ENCODE results near the gene FCMR. TPM values are rescaled to one million over a fixed set of nuclear protein-coding genes. Genes with fewer than 3 reads are reported as not detected.
"Not testable (repeated sequence)": the region's sequence is repeated elsewhere in the genome, so short reads cannot be mapped to it uniquely, and the experiment has no call there.

FCMR gene
- polyA plus RNA-seq, 3 donors, result 1.9 to 3.0 (median 2.2) TPM

- Histone ChIP-seq H3K9ac (ENCODE audit: insufficient read depth, low read length, poor library complexity, severe bottlenecking) (no peak overlapping the region), H3K4me3 (replicated peaks in 1 of 3; ENCODE audit: low read depth in 2 of 3, low read length in 3 of 3) (no peak overlapping the region), H3K79me2 (ENCODE audit: insufficient read depth, low read length) (no peaks in the 10 kb centered on the region), H3K27ac (ENCODE audit: low read depth in 1 of 2, low read length in 2 of 2) (peak overlapping the region; percentile 67 to 82), H3K27me3 (ENCODE audit: control insufficient read depth in 2 of 2, insufficient read depth in 2 of 2, low read length in 2 of 2) (no peaks in the 10 kb centered on the region), H4K20me1 (ENCODE audit: insufficient read depth, low read length) (no peaks in the 10 kb centered on the region), H2AFZ (ENCODE audit: insufficient read depth, low read depth, low read length, poor library complexity, severe bottlenecking) (no peak overlapping the region), H3K36me3 (replicated peaks in 1 of 2; ENCODE audit: control insufficient read depth in 1 of 2, insufficient read depth in 2 of 2, low read length in 2 of 2) (no peaks in the 10 kb centered on the region), H3K4me2 (replicated peaks; ENCODE audit: extremely low read depth, low read length, poor library complexity, severe bottlenecking) (no peak overlapping the region), H3K4me1 (ENCODE audit: control insufficient read depth in 1 of 2, insufficient read depth in 2 of 2, low read length in 2 of 2) (peaks cover 69 to 76% of the 10 kb centered on the region in 2 donors), H3K9me3 (replicated peaks in 1 of 2; ENCODE audit: control insufficient read depth in 1 of 2, insufficient read depth in 1 of 2, low read length in 2 of 2) (no peaks in the 10 kb centered on the region)
- no peak overlapping the region for H3K27ac Mint-ChIP-seq
- intact Hi-C loops (cut with micrococcal nuclease), result no loop called here
- TF ChIP-seq CTCF (IDR thresholded peaks at IDR 0.05), result no peak
- H3K4me1 Mint-ChIP-seq, result peaks cover 15% of the 10 kb centered on the region
- H3K27me3 Mint-ChIP-seq (ENCODE audit: low read depth in 3 of 3), result peaks cover 0 to 5% (median 0%) of the 10 kb centered on the region in 3 donors
- H3K4me3 Mint-ChIP-seq, result no peak overlapping the region
- 79% methylated on average over 3 of the region's 8 CpGs for WGBS (ENCODE audit: insufficient coverage)
- peaks cover 0 to 4% (median 0%) of the 10 kb centered on the region in 7 donors for H3K9me3 Mint-ChIP-seq
- H3K36me3 Mint-ChIP-seq, result peaks cover 0 to 2% of the 10 kb centered on the region in 2 donors
- DNase-seq, result no peak
Observed at GRCh38 chr1:206924592-206925105, 2.9 kb upstream of the FCMR start.

- H3K4me1 ChIP-seq (ENCODE audit: control insufficient read depth in 1 of 2, insufficient read depth in 2 of 2, low read length in 2 of 2), result peaks cover 66 to 71% of the 10 kb centered on the region in 2 donors
- 91% methylated on average over 3 of the region's 4 CpGs for WGBS (ENCODE audit: insufficient coverage)
- H3K4me1 Mint-ChIP-seq, result peaks cover 12% of the 10 kb centered on the region
- H3K27ac ChIP-seq (ENCODE audit: low read depth in 1 of 2, low read length in 2 of 2), result peak overlapping the region in 1 of 2 donors; percentile 82
- H3K9me3 ChIP-seq (replicated peaks in 1 of 2; ENCODE audit: control insufficient read depth in 1 of 2, insufficient read depth in 1 of 2, low read length in 2 of 2); H3K36me3 ChIP-seq (replicated peaks in 1 of 2; ENCODE audit: control insufficient read depth in 1 of 2, insufficient read depth in 2 of 2, low read length in 2 of 2); H3K9me3 Mint-ChIP-seq; H3K27me3 ChIP-seq (ENCODE audit: control insufficient read depth in 2 of 2, insufficient read depth in 2 of 2, low read length in 2 of 2); H3K9ac ChIP-seq (ENCODE audit: insufficient read depth, low read length, poor library complexity, severe bottlenecking); H3K36me3 Mint-ChIP-seq; H3K79me2 ChIP-seq (ENCODE audit: insufficient read depth, low read length); H3K4me3 ChIP-seq (replicated peaks in 1 of 3; ENCODE audit: low read depth in 2 of 3, low read length in 3 of 3); intact Hi-C loops (cut with micrococcal nuclease); H3K27ac Mint-ChIP-seq; H3K27me3 Mint-ChIP-seq (ENCODE audit: low read depth in 3 of 3); H2AFZ ChIP-seq (ENCODE audit: insufficient read depth, low read depth, low read length, poor library complexity, severe bottlenecking); H3K4me2 ChIP-seq (replicated peaks; ENCODE audit: extremely low read depth, low read length, poor library complexity, severe bottlenecking); H3K4me3 Mint-ChIP-seq; H4K20me1 ChIP-seq (ENCODE audit: insufficient read depth, low read length): not testable (repeated sequence)
- DNase-seq, result peak in 1 of 3 donors; percentile 12
Observed at GRCh38 chr1:206923961-206924557, 2.3 kb upstream of the FCMR start.

Data from CD14-positive monocyte (primary cell).